ENCODE results near the gene ZDHHC14.
A peak's percentile ranks its signal among the peaks of the same experiment; 100 is the strongest.

- no peak for TF ChIP-seq RAD21 (IDR thresholded peaks at IDR 0.05; ENCODE audit: low read depth)
- TF ChIP-seq REST (IDR thresholded peaks at IDR 0.05; ENCODE audit: low read depth), result no peak
- no peak for TF ChIP-seq USF1 (IDR thresholded peaks at IDR 0.05)
- peak; percentile 22; the same call in 1 of the 2 replicates for TF ChIP-seq TAF1 (IDR thresholded peaks at IDR 0.05; ENCODE audit: low read depth)
- TF ChIP-seq MAX (IDR thresholded peaks at IDR 0.05), result peak; percentile 66
- no peak for TF ChIP-seq YY1 (IDR thresholded peaks at IDR 0.05; ENCODE audit: low read depth)
- TF ChIP-seq EP300 (IDR thresholded peaks at IDR 0.05; ENCODE audit: borderline replicate concordance), result no peak
- TF ChIP-seq TCF12 (IDR thresholded peaks at IDR 0.05; ENCODE audit: low read depth), result peak; percentile 27; the same call in 1 of the 2 replicates
- no peak for TF ChIP-seq FOXM1 (IDR thresholded peaks at IDR 0.05; ENCODE audit: borderline replicate concordance, low read depth)
- no peak for TF ChIP-seq NFIC (IDR thresholded peaks at IDR 0.05)
- no peak for TF ChIP-seq TEAD4 (IDR thresholded peaks at IDR 0.05)
- TF ChIP-seq CEBPB (IDR thresholded peaks at IDR 0.05), result no peak
- no peak for TF ChIP-seq EGR1 (IDR thresholded peaks at IDR 0.05)
Observed at GRCh38 chr6:157379656-157380457, 1.1 kb upstream of the ZDHHC14 start.
